H1 (cell line): ENCODE measurements around the gene TNFRSF13B. TPM values are rescaled to one million over a fixed set of nuclear protein-coding genes. Genes with fewer than 3 reads are reported as not detected.

Experiments used
- CHD1 ChIP-seq: IDR thresholded peaks from 2 replicates; pipeline ENCODE4 v1.6.1; 2012; ENCODE audit warnings: low read depth, low read length, improper control_type of control experiment
- polyA plus RNA-seq, 7 experiments: library from polyadenylated mRNA; depleted of rRNA in 3 of 7; stranded (reverse) in 5 of 7; unstranded in 2 of 7; fragments of >200 nt in 5 of 7; fragments of 200-250 nt in 2 of 7; gene quantifications; 1 replicate in 5 of 7; 2 replicates in 1 of 7; 4 replicates in 1 of 7; pipeline versions ENCODE4 v1.2.1 to v1.2.3, GENCODE V29; 2011 to 2013; ENCODE audit warnings: missing spikeins in 2 of 7, mixed read lengths in 2 of 7
- total RNA-seq: library from RNA; stranded (reverse); fragmentation: NEBNext Ultra II Directional; extraction: Animal tissue kit (Norgen Biotek cat#: 25700); gene quantifications from 2 replicates; pipeline ENCODE4 v1.2.1, GENCODE V29; 2021

TNFRSF13B gene
- total and polyA plus RNA-seq, 2 of the 8 experiments (the other 6 are each of a cell fraction or from before 2014, with no cell fraction given): not detected

- no peak for TF ChIP-seq CHD1
- TF ChIP-seq, all 59 proteins: peak for 0
These were observed 28.2 kb upstream of the TNFRSF13B start (continued) for GRCh38 chr17:16999931-17000625.
